Nucleus accumbens (tissue), 56 donors: Measurements from ENCODE around the gene PROX1.

Experiments used
- DNase-seq, 56 donors: peaks; one replicate each; lab custom pipeline; 2025; lab: John Stamatoyannopoulos, UW

PROX1 gene

DNA sequence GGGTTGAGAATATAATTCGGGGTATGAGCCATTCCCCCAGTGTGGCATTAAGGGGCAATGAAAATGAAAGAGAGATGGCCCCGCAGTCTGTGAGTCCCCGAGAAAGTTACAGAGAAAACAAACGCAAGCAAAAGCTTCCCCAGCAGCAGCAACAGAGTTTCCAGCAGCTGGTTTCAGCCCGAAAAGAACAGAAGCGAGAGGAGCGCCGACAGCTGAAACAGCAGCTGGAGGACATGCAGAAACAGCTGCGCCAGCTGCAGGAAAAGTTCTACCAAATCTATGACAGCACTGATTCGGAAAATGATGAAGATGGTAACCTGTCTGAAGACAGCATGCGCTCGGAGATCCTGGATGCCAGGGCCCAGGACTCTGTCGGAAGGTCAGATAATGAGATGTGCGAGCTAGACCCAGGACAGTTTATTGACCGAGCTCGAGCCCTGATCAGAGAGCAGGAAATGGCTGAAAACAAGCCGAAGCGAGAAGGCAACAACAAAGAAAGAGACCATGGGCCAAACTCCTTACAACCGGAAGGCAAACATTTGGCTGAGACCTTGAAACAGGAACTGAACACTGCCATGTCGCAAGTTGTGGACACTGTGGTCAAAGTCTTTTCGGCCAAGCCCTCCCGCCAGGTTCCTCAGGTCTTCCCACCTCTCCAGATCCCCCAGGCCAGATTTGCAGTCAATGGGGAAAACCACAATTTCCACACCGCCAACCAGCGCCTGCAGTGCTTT, 9.4 kb downstream of the PROX1 start:
- peak in 19 of 56 donors; percentile 13 to 63 (median 43) for DNase-seq

DNA sequence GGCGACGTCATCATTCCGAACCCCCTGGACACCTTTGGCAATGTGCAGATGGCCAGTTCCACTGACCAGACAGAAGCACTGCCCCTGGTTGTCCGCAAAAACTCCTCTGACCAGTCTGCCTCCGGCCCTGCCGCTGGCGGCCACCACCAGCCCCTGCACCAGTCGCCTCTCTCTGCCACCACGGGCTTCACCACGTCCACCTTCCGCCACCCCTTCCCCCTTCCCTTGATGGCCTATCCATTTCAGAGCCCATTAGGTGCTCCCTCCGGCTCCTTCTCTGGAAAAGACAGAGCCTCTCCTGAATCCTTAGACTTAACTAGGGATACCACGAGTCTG, 10.0 kb downstream of the PROX1 start:
- DNase-seq = no peak

DNA sequence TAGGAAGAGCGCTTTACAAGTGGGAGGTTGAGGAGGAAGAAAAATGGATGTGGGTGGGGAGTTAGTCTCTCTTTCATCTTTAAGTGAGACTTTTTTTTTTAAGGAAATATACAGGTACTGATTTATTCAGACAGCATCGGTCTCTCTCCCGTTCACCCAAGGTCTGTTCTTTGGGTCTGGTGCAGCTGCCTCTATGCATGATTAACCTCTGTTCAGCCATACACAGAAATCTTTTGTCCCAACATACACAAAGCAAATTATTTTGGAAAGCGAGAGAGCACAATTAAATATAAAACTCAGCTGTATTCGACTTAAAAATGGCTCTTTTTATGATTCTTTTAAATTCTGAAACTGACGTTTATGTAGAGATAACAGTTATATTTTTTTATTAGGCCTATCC, 11.0 kb downstream of the PROX1 start:
- no peak for DNase-seq

DNA sequence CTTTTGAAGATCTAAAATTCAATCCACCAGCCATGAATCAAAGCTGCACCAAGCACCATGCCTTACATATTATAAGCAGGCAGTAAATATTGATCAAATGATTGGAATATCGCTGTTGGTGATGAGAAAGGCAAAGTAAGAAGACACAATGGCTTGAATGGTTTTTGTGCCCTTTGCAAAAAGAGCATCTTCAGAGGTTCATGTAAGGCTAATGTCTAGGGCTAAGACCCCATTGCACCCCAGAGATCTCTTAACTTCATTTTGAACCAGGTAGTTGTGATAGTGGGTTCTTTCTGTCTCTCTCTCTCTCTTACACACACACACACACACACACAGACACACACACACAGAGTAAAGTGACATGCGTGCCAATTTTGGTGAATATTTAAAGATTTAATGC, 12.0 kb downstream of the PROX1 start:
- DNase-seq = no peak

DNA sequence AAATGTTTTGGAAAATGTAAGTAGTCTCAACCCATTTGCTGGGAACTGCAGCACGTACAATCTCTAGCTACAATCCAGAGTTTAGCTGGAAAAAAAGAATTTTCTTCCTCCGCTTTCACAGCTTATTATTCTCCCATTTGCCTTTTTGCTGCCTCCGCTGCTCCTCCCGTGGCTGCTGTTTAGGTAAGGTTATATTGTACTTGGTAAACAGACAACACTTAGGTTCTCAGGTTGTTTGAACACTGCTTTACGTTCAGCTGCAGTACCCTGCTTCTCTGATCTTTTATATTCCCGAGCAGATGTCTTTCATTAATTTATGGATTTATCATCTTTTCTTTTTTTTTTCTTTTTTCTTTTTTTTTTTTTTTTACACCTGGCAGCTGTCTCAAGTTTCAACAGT, 14.3 kb downstream of the PROX1 start:
- DNase-seq = no peak

DNA sequence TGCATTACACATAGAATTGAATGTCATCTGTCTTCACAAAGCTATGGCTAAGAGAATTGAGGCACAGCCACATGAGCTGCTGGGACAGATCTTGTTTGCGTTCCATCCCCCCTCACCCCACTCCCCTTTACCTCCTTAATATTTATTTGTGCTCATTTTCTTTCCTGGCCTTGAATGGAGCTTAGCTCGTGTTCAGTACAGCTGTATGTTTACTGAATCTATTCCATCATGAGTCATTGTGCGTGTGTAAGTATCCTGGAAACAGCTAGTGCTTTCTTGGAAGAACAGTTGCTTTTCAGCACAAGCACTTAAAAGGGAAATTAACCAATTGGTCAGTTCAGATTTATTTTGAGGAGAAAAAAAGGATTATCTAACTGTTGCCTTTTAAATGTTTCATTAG, 14.7 kb downstream of the PROX1 start:
- DNase-seq = peak in 2 of 56 donors; percentile 38 to 39

DNA sequence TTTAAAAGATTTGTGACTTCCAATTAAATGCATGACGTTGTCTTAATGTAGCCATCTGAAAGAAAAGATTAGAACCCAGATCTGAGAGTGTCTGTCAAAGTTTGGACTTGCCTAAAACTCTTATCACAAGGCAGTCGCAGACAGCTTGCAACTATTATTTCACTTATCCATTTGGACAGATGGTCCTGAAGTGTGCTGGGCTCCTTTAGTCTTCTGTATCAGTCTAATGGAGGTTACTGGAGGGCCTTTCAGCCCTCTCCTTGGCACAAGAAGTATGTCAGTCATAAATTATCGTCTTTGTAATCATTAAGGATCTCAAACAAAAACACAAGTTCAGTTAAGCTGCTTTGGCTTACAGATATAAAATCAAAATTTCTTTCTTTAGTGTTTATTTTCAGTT, 15.5 kb downstream of the PROX1 start:
- DNase-seq = no peak

DNA sequence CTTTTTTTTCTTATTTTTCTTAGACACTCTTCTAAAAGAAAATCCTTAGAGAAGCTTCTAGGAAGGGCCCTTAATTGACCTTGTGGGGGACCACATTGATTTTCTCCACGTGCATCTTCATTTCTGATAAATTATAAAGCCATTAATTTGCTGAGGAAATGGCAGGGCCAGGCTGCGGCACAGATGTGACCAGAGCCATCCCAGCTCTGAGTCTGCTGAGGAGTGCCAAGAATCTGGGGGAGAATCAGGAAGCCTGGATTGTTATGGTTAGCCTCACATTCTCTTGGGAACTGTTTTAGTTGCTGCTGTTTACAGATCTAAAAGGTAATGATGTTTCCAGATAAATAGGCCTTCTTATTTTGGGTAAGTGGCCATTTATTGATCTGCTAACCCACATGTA, 16.2 kb downstream of the PROX1 start:
- peak in 2 of 56 donors; percentile 31 to 34 for DNase-seq

DNA sequence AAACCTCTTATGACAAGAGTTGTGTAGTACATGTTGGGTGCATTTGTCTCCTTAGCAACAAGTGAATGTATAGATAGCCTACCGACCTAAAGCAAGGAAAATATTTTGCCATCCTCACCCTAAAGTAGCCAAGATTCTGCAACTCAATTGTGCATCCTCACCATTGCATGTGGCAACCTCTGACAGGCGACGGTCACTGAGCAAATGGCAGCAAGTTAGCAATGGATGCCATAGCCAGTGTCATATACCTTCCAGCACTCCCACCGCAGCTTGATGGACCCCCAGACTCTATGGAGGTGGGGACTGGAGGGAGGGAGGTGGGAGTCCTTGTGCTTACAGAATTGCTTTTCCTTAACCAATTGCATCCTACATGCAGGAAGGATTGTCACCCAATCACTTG, 17.0 kb downstream of the PROX1 start:
- DNase-seq = no peak

DNA sequence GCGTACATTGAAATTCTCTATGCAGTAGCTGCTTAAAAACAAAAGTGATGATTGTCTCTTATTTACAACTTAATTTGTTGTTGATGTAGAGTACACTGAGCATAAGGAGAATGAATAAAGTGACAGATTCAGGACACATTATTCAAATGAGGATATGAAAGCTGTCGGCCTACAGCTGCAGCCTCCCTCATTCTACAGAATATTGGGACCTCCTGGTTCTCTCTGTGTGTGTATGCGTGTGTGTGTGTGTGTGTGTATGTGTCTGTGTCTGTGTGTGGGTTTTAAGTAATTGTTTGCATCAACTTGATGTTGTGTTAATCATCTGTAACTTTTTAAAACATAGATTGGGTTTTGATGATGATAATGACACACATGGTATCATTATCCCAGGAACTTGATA, 17.9 kb downstream of the PROX1 start:
- no peak for DNase-seq

DNA sequence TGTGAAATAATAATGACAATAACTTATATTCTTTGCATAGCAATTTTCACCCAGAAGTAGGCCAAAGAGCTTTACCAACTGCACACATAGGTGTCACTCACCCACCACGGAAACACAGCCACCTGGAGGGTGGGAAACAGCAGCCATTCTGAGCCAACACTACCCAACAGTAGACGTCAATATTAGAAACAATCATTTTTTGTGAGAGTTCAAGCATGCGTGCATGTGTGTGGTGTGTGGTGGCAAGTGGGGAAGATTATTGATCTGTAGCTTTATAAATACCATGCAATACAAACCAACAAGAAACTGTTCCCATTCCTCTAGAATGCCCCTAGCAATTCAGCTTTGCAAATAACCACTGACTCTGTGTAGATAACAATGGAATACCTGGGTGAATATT, 19.1 kb downstream of the PROX1 start:
- no peak for DNase-seq

DNA sequence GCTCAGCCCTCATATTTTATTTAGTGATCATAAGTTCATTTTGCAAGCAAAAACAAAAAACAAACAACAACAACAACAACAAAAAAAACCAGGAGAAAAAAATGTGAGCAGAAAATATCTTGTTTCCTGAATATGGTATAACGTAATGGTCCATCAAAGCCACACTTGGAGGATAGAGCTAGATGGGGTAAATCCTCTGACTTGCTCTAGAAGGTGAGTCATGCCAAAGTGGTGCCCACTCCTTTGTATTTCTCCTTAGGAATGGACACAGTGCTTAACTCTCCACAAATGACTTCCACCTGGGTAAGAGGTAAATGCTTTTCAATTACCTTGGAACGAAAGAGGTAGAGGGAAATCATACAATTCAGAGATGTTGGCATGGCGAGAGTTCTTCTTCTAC, 20.6 kb downstream of the PROX1 start:
- no peak for DNase-seq

DNA sequence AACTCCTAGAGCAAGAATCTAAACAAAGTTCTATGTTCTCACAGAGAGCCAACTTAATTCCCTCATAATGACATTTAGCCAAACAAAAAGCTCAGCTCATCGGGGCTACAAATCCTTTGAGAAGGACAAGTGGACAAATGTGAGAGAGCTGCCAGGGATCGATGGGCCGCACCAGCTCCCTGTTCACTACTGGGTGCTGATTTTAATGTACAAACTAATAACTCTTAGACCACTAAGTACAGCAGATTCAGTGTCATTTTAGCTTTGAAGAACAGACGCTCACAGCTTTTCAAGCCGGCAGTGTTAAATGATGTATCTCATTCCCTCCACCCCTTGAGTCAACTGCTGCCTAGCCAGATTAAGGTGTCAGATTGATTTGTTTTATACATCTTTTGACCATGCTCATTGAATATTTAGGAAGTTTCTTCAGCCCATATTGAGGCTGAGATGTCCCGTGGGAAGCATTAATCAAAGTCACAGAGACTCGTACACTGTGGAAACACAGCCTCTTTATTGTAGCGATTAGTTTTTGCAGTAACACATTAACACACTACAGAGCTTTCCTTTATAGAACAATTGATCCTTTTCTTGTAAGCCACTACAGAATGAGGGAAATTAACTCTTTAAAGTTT, 21.1 kb downstream of the PROX1 start:
- DNase-seq = peak in 1 of 56 donors; percentile 47

DNA sequence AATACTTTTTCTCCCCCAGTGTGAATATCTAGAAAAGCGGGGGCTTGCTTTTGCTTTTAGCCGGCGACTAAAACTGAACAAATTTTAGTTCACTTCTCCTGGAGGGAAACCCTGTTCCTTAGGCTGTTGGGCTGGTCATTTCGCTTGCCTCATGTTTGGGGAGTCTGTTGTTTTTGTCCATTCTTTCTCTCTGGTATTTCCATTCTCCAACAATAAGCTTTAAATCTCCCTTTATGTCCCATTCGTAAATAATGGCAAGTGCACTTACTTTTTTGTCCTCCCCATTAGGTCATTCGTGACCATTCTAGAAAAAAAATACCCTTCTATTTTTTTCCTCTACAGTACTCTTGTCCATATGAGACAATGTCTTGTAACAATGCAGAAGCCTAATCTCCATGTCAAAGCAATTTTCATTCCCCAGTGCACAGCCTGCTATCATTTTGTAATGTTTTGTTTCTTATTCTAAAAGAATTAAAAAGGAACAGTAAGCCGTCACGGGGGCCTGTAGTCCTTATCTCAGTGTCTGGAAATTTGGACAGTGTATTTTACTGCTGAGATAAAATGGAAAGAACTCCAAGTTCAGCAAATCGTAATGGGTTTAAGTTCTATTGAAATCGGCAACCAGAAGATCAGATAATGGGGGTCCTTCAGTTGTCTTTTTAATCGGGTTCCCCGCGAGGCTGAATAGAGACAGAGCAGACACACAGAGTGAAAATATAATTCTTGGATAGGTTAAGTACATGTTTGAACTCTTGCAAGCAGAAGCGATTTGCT, 21.8 kb downstream of the PROX1 start:
- DNase-seq = no peak

DNA sequence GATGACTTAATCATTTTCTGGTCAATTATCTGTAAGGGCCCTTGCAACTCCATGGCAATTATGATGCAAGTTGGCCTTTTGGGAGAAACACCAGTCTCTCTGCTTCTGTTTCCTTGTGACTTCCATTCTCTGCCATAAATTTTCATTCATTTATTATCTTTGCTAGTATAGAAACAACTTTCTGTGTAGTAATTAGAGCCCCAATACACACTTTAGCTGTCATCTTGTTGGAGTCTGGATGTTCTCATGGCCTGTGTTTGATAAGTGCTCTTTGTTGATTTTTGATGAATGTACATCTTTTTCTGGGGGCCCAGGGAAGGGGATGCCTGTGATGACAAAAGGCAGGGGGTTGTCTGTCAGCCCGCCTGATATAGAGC, 22.4 kb downstream of the PROX1 start:
- DNase-seq = no peak

DNA sequence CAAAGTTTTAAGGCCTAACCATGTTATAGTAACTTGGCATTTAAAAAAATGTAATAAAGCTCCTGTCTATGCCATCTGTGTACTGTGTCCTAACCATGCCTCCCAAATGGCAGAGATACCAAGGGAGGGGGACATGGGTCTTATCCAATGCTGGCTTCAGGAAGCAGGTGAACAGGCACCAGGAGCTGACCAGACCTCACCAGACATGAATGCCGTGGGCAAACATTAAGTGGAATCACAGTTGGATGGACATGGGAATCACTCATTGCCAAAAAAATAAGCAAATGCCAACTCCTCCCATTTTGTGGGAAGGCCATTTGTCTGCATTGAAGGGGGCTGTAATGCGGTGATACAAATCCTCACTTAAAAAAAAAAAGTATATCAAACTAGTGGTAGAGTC, 22.9 kb downstream of the PROX1 start:
- no peak for DNase-seq

DNA sequence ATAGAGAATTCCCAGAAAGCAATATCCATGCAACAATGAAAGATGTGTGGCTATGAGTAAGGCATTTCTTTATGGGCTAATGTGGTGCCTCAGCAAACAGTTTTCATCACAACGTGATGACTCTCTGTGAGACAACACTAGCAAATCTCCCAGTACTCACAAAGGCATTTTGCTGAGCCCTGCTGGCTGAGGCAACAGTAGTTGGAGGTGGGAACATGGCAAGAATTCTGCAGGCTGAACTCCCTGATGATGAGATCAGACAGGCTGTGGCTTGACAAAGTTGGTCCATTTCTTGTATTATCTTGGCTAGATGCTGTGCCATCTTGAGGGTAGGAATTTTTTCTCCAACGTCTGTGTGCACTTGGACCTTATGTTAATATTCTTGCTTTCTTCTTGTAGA, 24.6 kb downstream of the PROX1 start:
- no peak for DNase-seq

DNA sequence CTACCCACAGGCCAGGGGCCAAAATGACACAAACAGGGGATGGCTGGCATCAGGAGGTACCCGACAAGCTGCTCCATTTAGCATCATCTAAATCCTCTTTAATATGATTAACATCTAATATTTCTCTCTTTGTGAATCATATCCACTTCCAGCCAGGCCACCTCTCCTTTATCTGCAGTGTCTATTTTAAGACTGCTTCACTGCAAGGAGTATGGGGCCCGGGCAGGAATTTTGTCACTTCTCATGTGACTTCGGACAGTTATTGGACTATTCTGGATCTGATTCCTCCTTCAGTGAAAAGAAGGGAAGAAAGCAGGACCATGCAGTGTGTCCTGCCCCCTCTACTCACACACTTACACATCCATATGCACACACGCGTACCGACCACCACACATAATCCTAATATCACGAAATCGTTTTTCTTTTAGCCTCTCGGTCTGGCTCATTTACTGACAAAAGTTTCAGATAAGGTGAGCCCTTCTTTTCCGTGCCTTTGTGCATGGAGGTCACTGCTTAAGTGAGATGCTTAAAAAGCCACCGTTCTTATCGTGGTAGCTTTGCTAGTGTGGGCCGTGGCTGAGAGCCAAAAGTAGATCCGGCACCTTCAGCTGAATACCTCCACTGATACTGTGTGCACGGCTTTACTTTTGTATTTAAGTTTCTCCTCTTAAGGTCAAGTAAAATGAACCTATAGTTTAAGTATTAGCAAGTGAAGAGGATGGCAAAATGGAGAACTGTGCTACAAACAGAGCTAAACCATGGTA, 26.0 kb downstream of the PROX1 start:
- no peak for DNase-seq

DNA sequence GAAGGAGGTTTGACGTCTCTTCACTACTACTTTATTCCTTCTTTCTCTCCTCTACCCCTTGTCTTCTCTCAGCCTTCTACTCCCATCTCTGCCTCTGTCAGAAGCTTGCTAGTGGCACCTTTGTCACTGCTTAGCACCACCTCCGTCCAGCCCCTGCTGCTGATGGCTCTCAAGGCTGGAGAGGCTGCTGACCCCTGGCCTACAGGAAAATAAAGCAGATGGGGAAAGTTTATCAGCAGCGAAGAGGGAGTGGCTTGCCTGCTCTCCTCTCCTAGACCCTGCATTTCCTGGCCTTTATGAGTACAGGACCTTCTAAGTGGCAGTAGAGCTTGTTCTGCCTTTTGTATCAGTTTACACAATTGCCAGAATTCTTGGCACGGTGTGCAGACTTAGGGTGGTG, 27.0 kb downstream of the PROX1 start:
- no peak for DNase-seq

DNA sequence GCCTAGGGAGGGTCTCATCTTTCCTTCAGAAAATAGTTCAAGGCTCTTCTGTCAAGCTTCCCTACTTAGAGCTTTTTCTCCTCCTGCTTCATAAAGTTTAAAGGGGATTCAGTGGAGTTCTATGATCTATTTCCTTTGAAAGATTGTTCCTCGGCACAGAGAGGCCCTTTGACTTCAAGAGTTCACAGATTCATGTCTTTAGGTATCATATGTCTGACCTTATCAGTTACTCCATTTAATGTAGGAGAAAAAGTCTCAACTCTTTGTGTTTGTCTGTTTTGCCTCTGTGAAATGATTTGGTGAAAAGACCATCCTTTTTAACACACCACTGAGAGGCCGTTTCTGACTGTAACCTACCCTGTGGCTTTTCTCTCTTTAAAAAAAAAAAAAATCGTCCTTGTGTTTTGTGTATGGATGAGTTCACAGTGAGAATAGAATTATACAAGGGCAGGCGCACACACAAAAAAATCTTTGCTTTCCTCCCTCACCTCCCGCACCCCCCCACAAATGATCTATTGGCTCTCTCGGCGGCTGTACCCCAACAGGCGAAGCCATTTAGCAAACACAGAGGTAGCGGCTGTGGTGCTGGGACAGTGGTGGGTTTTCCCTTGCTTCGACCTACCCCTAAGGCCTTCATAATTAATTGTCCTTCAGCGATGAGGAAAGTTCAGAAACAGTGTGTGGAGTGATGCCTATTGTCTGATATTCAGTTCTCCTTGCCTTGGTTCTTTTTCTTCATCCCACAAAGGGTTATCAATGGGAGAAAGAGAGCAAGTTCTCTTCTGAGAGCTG, 29.6 kb downstream of the PROX1 start:
- no peak for DNase-seq
